Brain pericyte (primary cell): ENCODE measurements around the gene ITPR1.

Source experiments
- DNase-seq: peaks from one replicate; pipeline ENCODE4 v3.0.0-alpha.2; 2012; ENCODE audit warnings: low read depth, low spot score

ITPR1 gene

DNA sequence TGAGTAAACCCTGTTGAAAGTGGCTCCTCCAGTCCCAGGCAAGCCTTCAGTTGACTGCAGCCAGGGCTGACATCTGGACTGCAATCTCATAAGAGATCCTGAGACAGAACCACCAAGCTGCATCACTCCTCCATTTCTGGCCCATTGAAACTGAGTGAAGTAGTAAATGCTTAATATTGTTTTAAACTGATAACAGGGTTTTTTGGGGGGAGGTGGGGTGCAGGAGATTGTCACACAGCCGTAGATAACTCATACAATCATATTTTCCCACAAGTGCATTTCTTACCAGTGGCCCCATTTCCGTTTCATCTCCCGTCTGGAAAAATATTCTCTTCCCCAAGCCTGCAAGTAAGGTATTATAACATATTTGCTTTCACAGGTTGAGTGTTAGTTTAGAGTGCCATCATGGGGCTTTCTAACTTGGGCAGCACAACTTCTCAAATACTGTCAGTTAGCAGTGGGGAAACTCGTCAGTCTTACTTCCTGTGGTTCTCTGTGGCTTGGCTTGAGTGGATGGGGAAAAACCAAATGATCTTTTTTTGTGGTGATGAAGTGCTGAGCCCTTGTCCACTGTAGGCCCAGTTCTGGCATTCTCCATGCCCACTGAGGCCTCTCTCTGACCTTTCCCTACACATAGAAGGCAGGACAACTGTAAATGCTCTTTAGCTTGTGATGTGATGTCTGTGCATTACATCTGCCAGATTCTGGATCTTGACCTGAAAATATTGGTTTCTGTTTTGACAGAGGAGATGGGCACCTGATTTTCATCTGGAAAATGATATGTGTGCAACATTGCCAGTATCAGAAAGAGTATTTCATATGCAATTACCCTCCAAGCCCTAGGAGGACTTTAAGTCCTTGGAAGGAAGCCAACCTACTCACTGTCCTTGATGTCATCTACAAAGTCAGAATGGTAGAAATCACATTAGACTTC, 396.0 kb downstream of the ITPR1 start:
- no peak for DNase-seq

DNA sequence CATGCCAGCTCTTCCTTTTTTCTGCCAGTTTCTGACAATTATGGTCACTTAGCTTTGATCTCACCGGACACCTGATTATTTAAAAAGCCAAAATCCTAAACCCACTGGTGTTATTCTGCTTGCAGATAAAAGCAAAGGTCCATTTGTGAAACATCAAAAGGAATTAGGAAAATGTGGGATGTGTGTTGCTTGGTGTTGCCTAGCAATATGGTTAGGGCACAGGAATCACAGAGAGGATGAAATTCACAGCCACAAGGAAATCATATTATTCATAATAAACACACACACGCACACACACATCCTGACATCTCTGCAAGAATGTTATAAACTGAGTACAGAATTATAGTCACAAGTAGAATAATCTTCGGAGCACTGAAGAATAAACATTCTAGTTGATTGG, 396.7 kb downstream of the ITPR1 start:
- no peak for DNase-seq

DNA sequence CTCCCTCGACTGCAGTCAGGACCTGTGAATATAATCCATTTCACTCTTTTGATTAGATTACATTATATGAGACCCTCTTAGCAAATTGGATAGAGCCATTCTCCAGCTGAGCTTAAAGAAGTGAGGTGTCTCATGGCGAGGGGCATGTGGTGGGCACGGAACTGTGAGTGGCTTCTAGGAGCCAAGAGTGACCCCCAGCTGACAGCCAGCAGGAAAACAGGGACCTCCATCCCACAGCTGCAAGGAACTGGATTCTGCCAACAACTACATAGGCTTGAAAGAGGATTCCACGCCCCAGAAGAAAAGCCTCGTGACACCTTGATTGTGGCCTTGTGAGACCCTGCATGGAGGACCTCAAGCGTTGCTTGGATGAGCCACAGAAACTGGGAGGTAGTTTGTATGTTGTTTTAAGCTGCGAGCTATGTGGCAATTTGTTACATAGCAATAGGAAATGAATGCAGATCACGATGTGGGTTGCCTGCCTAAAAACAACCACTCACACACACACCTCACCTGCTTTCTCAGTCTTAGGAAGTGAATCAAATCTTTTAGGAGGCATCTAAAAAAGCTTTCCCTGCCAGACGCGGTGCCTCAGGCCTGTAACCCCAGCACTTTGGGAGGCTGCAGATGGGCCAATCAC, 401.9 kb downstream of the ITPR1 start:
- no peak for DNase-seq

DNA sequence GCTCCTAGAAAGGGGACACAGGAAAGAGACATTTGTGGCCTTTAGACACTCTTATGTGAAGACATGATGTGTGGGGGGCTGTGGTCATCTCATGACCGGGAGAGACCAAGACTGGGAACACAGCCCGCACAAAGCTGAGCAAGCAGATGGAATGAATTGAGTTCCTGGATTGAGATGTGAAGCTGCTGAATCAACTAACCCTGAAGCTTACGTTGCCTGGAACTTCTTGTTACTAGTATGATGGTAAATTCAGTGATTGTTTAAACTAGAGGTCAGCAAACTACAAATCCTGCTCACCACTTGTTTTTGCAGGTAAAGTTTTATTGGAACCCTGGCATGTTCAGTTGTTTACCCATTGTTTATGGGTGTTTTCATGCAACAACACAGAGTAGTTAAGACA, 402.7 kb downstream of the ITPR1 start:
- no peak for DNase-seq
